ENCODE measurements around the gene C4orf50. TPM values are rescaled to one million over a fixed set of nuclear protein-coding genes. Genes with fewer than 3 reads are reported as not detected.

C4orf50 gene
- polyA plus RNA-seq, 3 donors: not detected

DNA sequence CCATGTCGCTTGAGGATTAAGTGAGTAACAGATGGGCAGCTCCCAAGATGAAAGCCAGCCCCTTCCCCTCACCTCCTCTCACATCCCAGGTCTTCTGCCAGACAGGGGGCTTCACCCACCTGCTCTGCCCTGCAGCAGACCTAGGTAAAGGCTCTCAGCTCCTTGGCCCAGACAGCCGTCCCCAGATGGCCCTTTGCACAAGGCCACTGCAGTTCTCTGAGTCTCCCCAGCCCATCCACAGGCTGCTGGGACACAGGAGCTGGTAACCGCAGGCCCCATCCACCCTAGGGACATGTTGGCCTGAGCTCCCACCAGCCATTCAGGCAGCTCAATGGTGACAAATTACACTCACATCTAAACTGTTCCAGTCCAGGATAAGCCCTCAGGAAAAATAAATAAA, 15.3 kb downstream of the C4orf50 start:
- no peaks in the 10 kb centered on the region for H3K79me2 ChIP-seq (ENCODE audit: insufficient read depth, low read length)
- H3K27ac ChIP-seq (ENCODE audit: low read depth in 1 of 2, low read length in 2 of 2): no peak overlapping the region
- no peaks in the 10 kb centered on the region for H3K27me3 ChIP-seq (ENCODE audit: control insufficient read depth in 2 of 2, insufficient read depth in 2 of 2, low read length in 2 of 2)
- TF ChIP-seq CTCF (IDR thresholded peaks at IDR 0.05): no peak
- DNase-seq: no peak
- WGBS (ENCODE audit: insufficient coverage): 75% methylated on average over 2 of the region's 3 CpGs
- H3K36me3 Mint-ChIP-seq: no peaks in the 10 kb centered on the region
- peaks cover 1 to 10% (median 3%) of the 10 kb centered on the region in 3 donors for H3K27me3 Mint-ChIP-seq (ENCODE audit: low read depth in 3 of 3)
- no peak overlapping the region for H3K27ac Mint-ChIP-seq
- intact Hi-C loops (cut with micrococcal nuclease): no loop called here
- no peak overlapping the region for H2AFZ ChIP-seq (ENCODE audit: insufficient read depth, low read depth, low read length, poor library complexity, severe bottlenecking)
- H4K20me1 ChIP-seq (ENCODE audit: insufficient read depth, low read length): no peaks in the 10 kb centered on the region
- no peak overlapping the region for H3K4me3 ChIP-seq (replicated peaks in 1 of 3; ENCODE audit: low read depth in 2 of 3, low read length in 3 of 3)
- no peaks in the 10 kb centered on the region for H3K9me3 ChIP-seq (replicated peaks in 1 of 2; ENCODE audit: control insufficient read depth in 1 of 2, insufficient read depth in 1 of 2, low read length in 2 of 2)
- no peaks in the 10 kb centered on the region for H3K36me3 ChIP-seq (replicated peaks in 1 of 2; ENCODE audit: control insufficient read depth in 1 of 2, insufficient read depth in 2 of 2, low read length in 2 of 2)
- no peaks in the 10 kb centered on the region for H3K9me3 Mint-ChIP-seq
- H3K4me1 ChIP-seq (ENCODE audit: control insufficient read depth in 1 of 2, insufficient read depth in 2 of 2, low read length in 2 of 2): no peaks in the 10 kb centered on the region
- no peak overlapping the region for H3K9ac ChIP-seq (ENCODE audit: insufficient read depth, low read length, poor library complexity, severe bottlenecking)
- H3K4me2 ChIP-seq (replicated peaks; ENCODE audit: extremely low read depth, low read length, poor library complexity, severe bottlenecking): no peak overlapping the region
- no peaks in the 10 kb centered on the region for H3K4me1 Mint-ChIP-seq
- no peak overlapping the region for H3K4me3 Mint-ChIP-seq

DNA sequence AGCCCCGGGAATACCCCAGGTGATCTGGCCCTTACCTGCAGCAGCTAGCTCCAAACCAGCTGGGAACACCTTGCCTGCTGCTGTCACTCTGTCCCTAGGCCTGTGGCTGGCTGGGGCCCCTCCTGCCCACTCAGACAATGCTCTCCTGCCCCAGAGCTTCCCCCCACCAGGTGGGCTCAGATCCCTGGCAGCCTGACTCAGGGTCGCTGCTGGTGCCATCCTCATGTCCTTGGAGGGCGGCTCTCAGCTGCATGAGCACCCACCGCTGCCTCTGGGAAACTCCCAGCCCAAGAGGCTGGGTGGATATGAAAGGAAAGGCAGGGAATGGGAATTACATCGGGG, 15.8 kb downstream of the C4orf50 start:
- Histone ChIP-seq H3K9me3 (replicated peaks in 1 of 2; ENCODE audit: control insufficient read depth in 1 of 2, insufficient read depth in 1 of 2, low read length in 2 of 2) (no peaks in the 10 kb centered on the region), H4K20me1 (ENCODE audit: insufficient read depth, low read length) (no peaks in the 10 kb centered on the region), H3K9ac (ENCODE audit: insufficient read depth, low read length, poor library complexity, severe bottlenecking) (no peak overlapping the region), H3K27ac (ENCODE audit: low read depth in 1 of 2, low read length in 2 of 2) (no peak overlapping the region), H3K4me1 (ENCODE audit: control insufficient read depth in 1 of 2, insufficient read depth in 2 of 2, low read length in 2 of 2) (no peaks in the 10 kb centered on the region), H3K4me3 (replicated peaks in 1 of 3; ENCODE audit: low read depth in 2 of 3, low read length in 3 of 3) (no peak overlapping the region), H3K36me3 (replicated peaks in 1 of 2; ENCODE audit: control insufficient read depth in 1 of 2, insufficient read depth in 2 of 2, low read length in 2 of 2) (no peaks in the 10 kb centered on the region), H3K79me2 (ENCODE audit: insufficient read depth, low read length) (no peaks in the 10 kb centered on the region), H3K27me3 (ENCODE audit: control insufficient read depth in 2 of 2, insufficient read depth in 2 of 2, low read length in 2 of 2) (no peaks in the 10 kb centered on the region), H3K4me2 (replicated peaks; ENCODE audit: extremely low read depth, low read length, poor library complexity, severe bottlenecking) (no peak overlapping the region), H2AFZ (ENCODE audit: insufficient read depth, low read depth, low read length, poor library complexity, severe bottlenecking) (no peak overlapping the region)
- Mint-ChIP-seq H3K9me3 (no peaks in the 10 kb centered on the region), H3K27me3 (ENCODE audit: low read depth in 3 of 3) (peaks cover 0 to 7% (median 2%) of the 10 kb centered on the region in 3 donors), H3K27ac (no peak overlapping the region), H3K4me3 (no peak overlapping the region), H3K4me1 (no peaks in the 10 kb centered on the region), H3K36me3 (no peaks in the 10 kb centered on the region)
- 100% methylated on average over 4 of the region's 5 CpGs for WGBS (ENCODE audit: insufficient coverage)
- TF ChIP-seq CTCF (IDR thresholded peaks at IDR 0.05): no peak
- no peak for DNase-seq
- intact Hi-C loops (cut with micrococcal nuclease): no loop called here
